GM18505 (cell line): ENCODE results near the gene SIM1.

Experiments used
- ATAC-seq: cut with Tn5 transposase; IDR thresholded peaks from one replicate; pipeline ENCODE4 v1.9.1; 2021; ENCODE audit not compliant: unreplicated experiment
- POLR2A ChIP-seq: IDR thresholded peaks from 4 replicates; pipeline ENCODE4 v1.6.1; 2011; ENCODE audit warnings: borderline replicate concordance; ENCODE audit not compliant: insufficient read depth, insufficient read length; ENCODE audit errors: extremely low read depth

Gene SIM1

GRCh38 chr6:100484474-100484873 is 19.8 kb upstream of the SIM1 start:
- no peak for ATAC-seq
- no peak for TF ChIP-seq POLR2A

DNA sequence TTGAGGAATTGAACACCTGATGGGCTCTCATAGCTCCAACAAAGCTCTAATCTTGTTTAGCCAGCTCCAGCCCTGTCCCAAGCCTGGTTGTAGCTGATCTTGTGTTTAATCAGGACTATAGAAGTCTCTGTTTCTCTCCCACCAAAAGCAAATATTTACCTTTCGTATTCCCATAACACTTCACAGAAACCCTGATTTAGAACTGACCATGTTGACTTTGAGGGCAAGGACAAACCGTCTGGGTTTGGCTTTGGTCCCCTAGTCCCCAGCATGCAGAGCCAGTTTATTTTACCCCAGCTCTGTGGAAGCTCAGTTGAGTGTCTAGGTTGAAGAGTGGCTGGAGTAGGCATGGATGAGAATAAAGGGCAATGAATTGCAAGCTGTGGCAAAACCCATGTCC is 18.0 kb upstream of the SIM1 start:
- TF ChIP-seq POLR2A = no peak
- ATAC-seq = no peak

GRCh38 chr6:100479179-100480035 is 14.7 kb upstream of the SIM1 start:
- ATAC-seq = peak; percentile 57
- no peak for TF ChIP-seq POLR2A

DNA sequence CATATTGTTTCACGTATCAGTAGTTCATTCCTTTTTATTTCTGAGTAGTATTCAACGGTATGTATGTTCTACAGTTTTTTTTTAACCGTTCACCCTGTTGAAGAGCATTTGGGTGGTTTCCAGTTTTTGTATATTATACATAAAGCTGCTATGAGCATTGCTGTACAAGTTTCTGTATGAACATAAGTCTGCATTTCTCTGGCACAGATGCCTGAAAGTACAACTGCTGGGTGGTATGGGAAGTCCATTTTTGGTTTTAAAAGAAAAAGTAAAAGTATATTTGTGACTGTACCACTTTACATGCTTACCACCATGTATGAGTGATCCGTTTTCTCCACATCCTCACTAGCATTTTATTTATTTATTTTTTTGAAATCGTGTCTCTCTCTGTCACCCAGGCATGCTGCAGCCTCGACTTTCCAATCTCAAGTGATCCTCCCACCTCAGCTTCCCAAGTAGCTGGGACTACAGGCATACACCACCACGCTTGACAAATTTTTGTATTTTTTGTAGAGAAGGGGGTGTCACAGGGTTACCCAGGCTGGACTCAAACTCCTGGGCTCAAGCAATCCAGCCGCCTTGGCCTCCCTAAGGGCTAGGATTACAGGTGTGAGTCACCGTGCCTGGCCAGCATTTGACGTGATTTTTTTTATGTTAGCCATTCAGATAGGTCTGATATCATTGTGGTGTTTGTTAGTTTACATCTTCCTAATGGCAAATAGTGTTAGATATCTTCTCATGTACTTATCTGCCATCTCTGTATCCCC is 11.0 kb upstream of the SIM1 start:
- ATAC-seq = peak; percentile 58
- TF ChIP-seq POLR2A = no peak

DNA sequence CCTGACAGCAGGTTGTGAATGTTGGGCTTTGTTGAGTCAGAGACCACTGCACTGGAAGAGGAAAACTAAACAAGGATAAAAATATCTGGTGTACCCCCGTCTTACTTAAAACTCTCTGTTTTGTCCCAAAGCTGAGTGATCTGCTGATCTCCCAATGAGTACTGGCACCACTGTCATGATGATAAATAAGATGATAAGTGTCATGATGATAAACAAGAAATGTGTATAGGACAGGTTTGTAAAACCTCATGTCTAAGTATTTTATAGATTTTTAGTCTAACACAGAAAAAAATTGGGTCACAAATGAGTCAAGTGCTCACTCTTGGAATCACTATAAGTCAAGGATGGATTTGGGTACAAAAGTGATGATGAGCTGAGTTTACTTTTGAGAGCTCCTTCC is 8.5 kb upstream of the SIM1 start:
- ATAC-seq = no peak
- no peak for TF ChIP-seq POLR2A

- peak; percentile 92 for ATAC-seq
- no peak for TF ChIP-seq POLR2A
Measured at GRCh38 chr6:100472674-100473073, 8.0 kb upstream of the SIM1 start.

DNA sequence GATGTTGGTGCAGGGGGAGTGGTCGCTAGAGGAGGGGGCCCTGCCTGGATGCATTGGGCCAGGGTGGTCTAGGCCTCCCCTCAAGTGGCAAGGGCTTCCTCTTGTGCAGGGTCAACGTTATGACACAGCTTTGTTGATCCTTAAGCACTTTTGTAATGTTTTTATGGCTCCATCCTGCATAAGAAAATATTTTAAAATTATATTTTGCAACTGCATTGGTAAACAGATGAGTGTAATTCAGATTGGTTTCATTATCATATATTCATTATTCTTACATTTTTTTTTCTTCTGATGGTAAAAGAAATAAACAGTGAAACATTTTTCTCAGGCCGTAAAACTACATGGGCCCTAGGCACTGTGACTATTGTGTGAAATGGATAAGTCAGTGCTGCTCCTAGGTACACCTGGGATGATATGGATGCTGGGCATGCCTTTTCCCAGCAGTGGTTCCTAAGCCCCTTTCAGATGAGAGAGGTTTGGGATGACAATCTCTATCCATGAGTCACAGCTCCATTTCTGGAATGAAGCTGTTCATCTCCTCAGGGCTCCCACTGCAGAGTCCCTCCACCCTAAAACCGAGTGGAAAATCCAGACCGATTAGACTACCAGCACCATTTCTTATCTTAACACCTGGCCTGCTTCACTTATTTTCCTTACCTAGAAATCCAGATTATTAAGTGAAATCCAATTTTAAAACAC is 5.8 kb upstream of the SIM1 start:
- TF ChIP-seq POLR2A = no peak
- no peak for ATAC-seq

DNA sequence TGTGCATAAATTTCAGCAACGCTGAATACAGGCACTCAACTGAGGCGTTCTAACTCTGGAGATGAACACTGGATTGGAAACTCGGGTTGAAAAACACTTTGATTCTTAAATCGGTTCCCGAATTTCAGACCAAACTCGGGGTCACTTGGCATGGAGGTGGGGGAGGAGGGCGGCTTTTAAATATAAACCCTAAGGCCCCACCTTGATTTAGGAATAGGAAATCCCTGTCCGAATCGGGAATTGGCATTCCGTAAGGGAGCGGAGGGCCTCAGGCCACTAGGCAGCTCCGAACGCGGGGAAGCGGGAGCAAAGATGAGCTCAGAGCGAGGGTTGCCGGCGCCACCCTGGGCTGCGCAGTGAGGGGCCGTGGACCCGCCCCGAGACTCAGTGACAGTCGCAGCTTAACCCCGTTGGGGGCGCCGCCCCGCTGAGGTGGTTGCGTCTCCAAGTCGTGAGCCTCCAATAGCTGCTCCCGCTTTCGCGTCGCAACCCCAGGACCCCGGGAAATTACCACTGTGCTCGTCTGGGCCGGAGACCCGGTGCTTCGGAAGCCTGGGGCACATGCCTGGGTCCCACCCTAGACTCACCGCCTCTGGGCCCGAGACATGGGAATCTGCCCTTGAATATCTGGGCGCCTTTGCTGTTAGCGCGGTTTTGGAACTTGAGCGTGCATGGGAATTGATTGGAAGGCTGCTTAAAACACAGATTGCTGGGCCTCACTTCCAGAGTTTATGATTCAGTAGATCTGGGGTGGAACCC is 4.6 kb upstream of the SIM1 start:
- TF ChIP-seq POLR2A = no peak
- ATAC-seq = no peak

GRCh38 chr6:100468016-100468622 is 3.4 kb upstream of the SIM1 start:
- ATAC-seq = no peak
- no peak for TF ChIP-seq POLR2A

- no peak for ATAC-seq
- no peak for TF ChIP-seq POLR2A
Measured at GRCh38 chr6:100467129-100468015, 2.7 kb upstream of the SIM1 start.

DNA sequence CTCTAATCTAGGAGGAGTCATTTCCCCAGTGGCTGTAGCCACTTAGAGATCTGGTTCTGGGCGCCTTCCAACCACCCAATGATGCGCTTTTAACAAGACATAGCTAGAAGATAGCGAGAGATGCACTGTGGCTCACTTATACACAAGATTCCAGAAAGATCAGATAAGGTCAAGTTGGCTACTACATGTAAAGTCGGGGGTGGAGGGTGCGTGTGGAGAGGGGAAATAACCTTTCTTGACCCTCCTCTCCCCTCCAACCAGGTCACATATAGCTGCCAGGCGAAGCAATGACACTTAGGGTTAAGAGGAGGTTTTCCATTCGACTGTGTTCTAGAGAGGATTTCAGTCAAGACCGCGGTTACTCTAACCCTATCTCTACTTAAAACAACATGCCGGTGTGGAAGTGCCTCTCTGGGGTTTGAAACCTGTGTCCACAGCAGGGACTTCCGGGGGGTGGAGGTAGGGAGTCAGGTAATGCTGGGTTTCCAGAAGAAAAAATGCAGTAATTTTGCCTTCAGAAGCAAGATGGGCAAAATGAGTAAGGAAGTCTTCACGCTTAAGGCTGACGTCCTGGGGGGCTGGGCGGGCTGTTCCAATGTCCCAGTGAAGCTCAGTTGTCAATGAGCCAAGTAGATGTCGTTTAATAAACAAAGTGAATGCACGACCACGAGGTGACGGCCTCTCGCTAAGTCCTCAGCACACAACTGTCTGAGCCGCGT is 1.8 kb upstream of the SIM1 start:
- no peak for ATAC-seq
- TF ChIP-seq POLR2A = no peak
